CD14-positive monocyte (primary cell): ENCODE data around the gene PAGE1. TPM values are rescaled to one million over a fixed set of nuclear protein-coding genes. Genes with fewer than 3 reads are reported as not detected.

Source experiments
- DNase-seq, 3 donors: peaks; one replicate each; pipeline ENCODE4 v3.0.0-alpha.2; 2011 to 2022
- H2AFZ ChIP-seq: 2 replicates; pipeline ENCODE4 v1.6.0; 2012; ENCODE audit warnings: mild to moderate bottlenecking, low read depth, low read length, inconsistent platforms; ENCODE audit not compliant: insufficient read depth, poor library complexity, severe bottlenecking
- H3K27ac ChIP-seq, 2 donors: 1 replicate in 1 of 2; 2 replicates in 1 of 2; pipeline ENCODE4 v1.5.1; 2012 to 2013; ENCODE audit warnings: low read length in 2 of 2, control low read depth in 1 of 2, inconsistent platforms in 1 of 2, low read depth in 1 of 2, mild to moderate bottlenecking in 1 of 2
- H3K27me3 ChIP-seq, 2 donors: one replicate each; pipeline versions ENCODE4 v1.6.0 to v1.6.1; 2011 to 2013; ENCODE audit warnings: low read length in 2 of 2; ENCODE audit not compliant: control insufficient read depth in 2 of 2, insufficient read depth in 2 of 2
- H3K36me3 ChIP-seq, 2 donors: replicated peaks in 1 of 2; 1 replicate in 1 of 2; 2 replicates in 1 of 2; pipeline versions ENCODE4 v1.5.1 to v1.6.1; 2012 to 2013; ENCODE audit warnings: low read length in 2 of 2, control low read depth in 1 of 2, inconsistent platforms in 1 of 2, mild to moderate bottlenecking in 1 of 2; ENCODE audit not compliant: insufficient read depth in 2 of 2, control insufficient read depth in 1 of 2
- H3K4me1 ChIP-seq, 2 donors: 1 replicate in 1 of 2; 2 replicates in 1 of 2; pipeline versions ENCODE4 v1.5.1 to v1.6.1; 2012 to 2013; ENCODE audit warnings: low read length in 2 of 2, control low read depth in 1 of 2, inconsistent platforms in 1 of 2, mild to moderate bottlenecking in 1 of 2, moderate library complexity in 1 of 2; ENCODE audit not compliant: insufficient read depth in 2 of 2, control insufficient read depth in 1 of 2
- H3K4me2 ChIP-seq: replicated peaks from 2 replicates; pipeline ENCODE3; 2012; ENCODE audit warnings: low read length, moderate library complexity, mild to moderate bottlenecking; ENCODE audit not compliant: poor library complexity, severe bottlenecking; ENCODE audit errors: extremely low read depth
- H3K4me3 ChIP-seq, 3 experiments: fragments of 200-600 bp in 1 of 3; sonication (generic) in 1 of 3; replicated peaks in 1 of 3; 1 replicate in 2 of 3; 2 replicates in 1 of 3; pipeline ENCODE4 v1.5.1; 2011 to 2013; ENCODE audit warnings: low read length in 3 of 3, mild to moderate bottlenecking in 3 of 3, control low read depth in 2 of 3, low read depth in 2 of 3, inconsistent platforms in 1 of 3, moderate library complexity in 1 of 3
- H3K79me2 ChIP-seq: 2 replicates; pipeline ENCODE4 v1.6.0; 2012; ENCODE audit warnings: mild to moderate bottlenecking, control low read depth, inconsistent platforms, low read length, moderate library complexity; ENCODE audit not compliant: insufficient read depth
- H3K9ac ChIP-seq: 2 replicates; pipeline ENCODE4 v1.6.0; 2017; ENCODE audit warnings: low read length, mild to moderate bottlenecking; ENCODE audit not compliant: insufficient read depth, poor library complexity, severe bottlenecking
- H3K9me3 ChIP-seq, 2 donors: replicated peaks in 1 of 2; 1 replicate in 1 of 2; 2 replicates in 1 of 2; pipeline versions ENCODE4 v1.5.1 to v1.6.1; 2012 to 2013; ENCODE audit warnings: low read length in 2 of 2, control low read depth in 1 of 2; ENCODE audit not compliant: control insufficient read depth in 1 of 2, insufficient read depth in 1 of 2
- H4K20me1 ChIP-seq: 2 replicates; pipeline ENCODE4 v1.6.0; 2012; ENCODE audit warnings: mild to moderate bottlenecking, low read length, control low read depth, moderate library complexity; ENCODE audit not compliant: insufficient read depth
- H3K27ac Mint-ChIP-seq, 7 donors: one replicate each; pipeline ENCODE4 v1.8.0; 2020; ENCODE audit warnings: mild to moderate bottlenecking in 7 of 7, mixed read lengths in 7 of 7, moderate library complexity in 6 of 7, inconsistent platforms in 2 of 7
- H3K27me3 Mint-ChIP-seq, 3 donors: one replicate each; pipeline ENCODE4 v1.8.0; 2021 to 2022; ENCODE audit warnings: low read depth in 3 of 3, mild to moderate bottlenecking in 3 of 3, mixed read lengths in 3 of 3, moderate library complexity in 3 of 3, inconsistent platforms in 1 of 3
- H3K36me3 Mint-ChIP-seq, 2 donors: one replicate each; pipeline ENCODE4 v1.8.0; 2020; ENCODE audit warnings: mixed read lengths in 2 of 2, inconsistent platforms in 1 of 2, mild to moderate bottlenecking in 1 of 2
- H3K4me1 Mint-ChIP-seq: one replicate; pipeline ENCODE4 v1.8.0; 2020; ENCODE audit warnings: mild to moderate bottlenecking, mixed read lengths
- H3K4me3 Mint-ChIP-seq, 2 donors: one replicate each; pipeline ENCODE4 v1.8.0; 2020; ENCODE audit warnings: mild to moderate bottlenecking in 2 of 2, mixed read lengths in 2 of 2, moderate library complexity in 1 of 2
- H3K9me3 Mint-ChIP-seq, 7 donors: one replicate each; pipeline ENCODE4 v1.8.0; 2020 to 2022; ENCODE audit warnings: mixed read lengths in 7 of 7, mild to moderate bottlenecking in 6 of 7, moderate library complexity in 6 of 7, inconsistent platforms in 2 of 7
- whole genome bisulfite sequencing: methylation state at CpG from one replicate; pipeline ENCODE4 v1.1.5; 2013; ENCODE audit warnings: missing lambda C conversion rate; ENCODE audit not compliant: insufficient coverage; 5-methylcytosine and 5-hydroxymethylcytosine counted together
- intact Hi-C, 2 donors: fragments of 100-400 bp; cut with micrococcal nuclease; formaldehyde crosslinking; loops; one replicate each; pipeline versions ENCODE4 v1.15.0 to v1.15.1; 2023
- polyA plus RNA-seq, 3 donors: library from polyadenylated mRNA; depleted of rRNA in 1 of 3; unstranded in 2 of 3; stranded (reverse) in 1 of 3; fragments of 300-500 nt in 2 of 3; fragments of >200 nt in 1 of 3; fragmentation: Illumina TruSeq in 2 of 3; gene quantifications; 1 replicate in 2 of 3; 2 replicates in 1 of 3; pipeline ENCODE4 v1.2.3, GENCODE V29; 2012 to 2021
- TF ChIP-seq, protein P1 (sequence below): fragments of 200-600 bp; IDR thresholded peaks from one replicate; pipeline ENCODE4 v1.8.0; 2022; ENCODE audit warnings: antibody characterized with exemption, mild to moderate bottlenecking

The PAGE1 gene
- polyA plus RNA-seq, 3 donors: not detected

DNA sequence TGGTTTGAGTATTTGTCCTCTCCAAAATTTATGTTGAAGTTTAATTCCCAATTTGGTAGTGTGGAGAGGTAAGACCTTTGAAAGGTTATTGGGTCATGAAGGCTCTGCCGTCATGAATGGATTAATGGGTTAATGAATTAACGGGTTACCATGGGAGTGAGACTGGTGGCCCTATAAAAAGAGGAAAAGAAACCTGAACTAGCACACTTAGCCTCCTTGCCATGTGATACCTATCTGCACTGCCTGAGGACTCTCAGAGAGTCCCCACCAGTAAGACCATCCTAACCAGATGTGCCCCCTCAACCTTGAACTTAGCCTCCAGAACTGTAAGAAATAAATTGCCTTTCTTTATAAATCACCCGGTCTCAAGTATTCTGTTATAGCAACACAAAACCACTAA is 39.3 kb downstream of the PAGE1 start:
- no peak overlapping the region for H3K4me3 ChIP-seq
- Mint-ChIP-seq H3K4me1 (no peaks in the 10 kb centered on the region), H3K27ac (no peak overlapping the region), H3K36me3 (no peaks in the 10 kb centered on the region), H3K27me3 (peaks cover 3 to 10% (median 4%) of the 10 kb centered on the region in 3 donors), H3K4me3 (no peak overlapping the region), H3K9me3 (peaks cover 0 to 2% (median 0%) of the 10 kb centered on the region in 7 donors)
- no peaks in the 10 kb centered on the region for H3K4me1 ChIP-seq
- no peak overlapping the region for H2AFZ ChIP-seq
- no CpG with 5 or more reads among the region's 3 CpGs for WGBS
- TF ChIP-seq, protein P1, sequence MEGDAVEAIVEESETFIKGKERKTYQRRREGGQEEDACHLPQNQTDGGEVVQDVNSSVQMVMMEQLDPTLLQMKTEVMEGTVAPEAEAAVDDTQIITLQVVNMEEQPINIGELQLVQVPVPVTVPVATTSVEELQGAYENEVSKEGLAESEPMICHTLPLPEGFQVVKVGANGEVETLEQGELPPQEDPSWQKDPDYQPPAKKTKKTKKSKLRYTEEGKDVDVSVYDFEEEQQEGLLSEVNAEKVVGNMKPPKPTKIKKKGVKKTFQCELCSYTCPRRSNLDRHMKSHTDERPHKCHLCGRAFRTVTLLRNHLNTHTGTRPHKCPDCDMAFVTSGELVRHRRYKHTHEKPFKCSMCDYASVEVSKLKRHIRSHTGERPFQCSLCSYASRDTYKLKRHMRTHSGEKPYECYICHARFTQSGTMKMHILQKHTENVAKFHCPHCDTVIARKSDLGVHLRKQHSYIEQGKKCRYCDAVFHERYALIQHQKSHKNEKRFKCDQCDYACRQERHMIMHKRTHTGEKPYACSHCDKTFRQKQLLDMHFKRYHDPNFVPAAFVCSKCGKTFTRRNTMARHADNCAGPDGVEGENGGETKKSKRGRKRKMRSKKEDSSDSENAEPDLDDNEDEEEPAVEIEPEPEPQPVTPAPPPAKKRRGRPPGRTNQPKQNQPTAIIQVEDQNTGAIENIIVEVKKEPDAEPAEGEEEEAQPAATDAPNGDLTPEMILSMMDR: no peak
- H3K79me2 ChIP-seq: no peaks in the 10 kb centered on the region
- no peak overlapping the region for H3K4me2 ChIP-seq
- H3K36me3 ChIP-seq: no peaks in the 10 kb centered on the region
- H4K20me1 ChIP-seq: no peaks in the 10 kb centered on the region
- no peak overlapping the region for H3K27ac ChIP-seq
- no peaks in the 10 kb centered on the region for H3K9me3 ChIP-seq
- intact Hi-C loops: no loop called here
- no peaks in the 10 kb centered on the region for H3K27me3 ChIP-seq
- H3K9ac ChIP-seq: no peak overlapping the region
- no peak for DNase-seq

DNA sequence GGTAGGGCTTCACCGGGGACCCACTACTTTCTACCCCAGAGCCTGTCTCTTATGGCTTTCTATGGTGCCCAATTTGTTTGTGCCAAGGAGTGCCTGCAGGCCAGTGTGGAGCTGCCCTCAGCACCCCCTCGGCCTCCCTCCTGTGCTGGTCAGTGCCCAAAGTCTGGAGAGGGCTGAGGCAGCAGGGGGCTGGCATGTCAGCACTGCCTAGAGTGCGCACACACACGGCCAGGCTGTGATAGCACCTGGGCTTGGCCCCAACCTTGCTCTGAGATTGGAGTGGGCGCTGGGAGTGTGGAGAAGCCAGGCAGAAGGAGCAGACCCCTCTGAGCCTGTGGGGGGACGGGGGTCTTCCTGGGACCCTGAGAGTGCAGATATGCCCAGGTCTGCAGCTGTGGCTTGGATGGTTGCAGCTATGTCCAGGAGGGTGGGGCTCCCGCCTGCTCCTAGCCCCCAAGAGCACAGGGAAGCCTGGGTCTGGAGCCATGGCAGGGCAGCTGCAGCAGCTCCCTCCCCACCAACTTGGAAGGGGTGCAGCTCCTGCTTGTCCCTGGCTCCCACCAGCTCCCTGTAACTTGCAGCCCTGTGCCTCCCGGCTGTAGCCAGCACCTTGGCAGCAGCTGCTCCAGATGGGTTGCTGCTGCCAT is 50.7 kb downstream of the PAGE1 start:
- no peak overlapping the region for H3K27ac Mint-ChIP-seq
- WGBS: 100% methylated on average over 3 of the region's 8 CpGs
- H3K36me3 Mint-ChIP-seq: no peaks in the 10 kb centered on the region
- no peaks in the 10 kb centered on the region for H3K9me3 ChIP-seq
- no peak overlapping the region for H3K27ac ChIP-seq
- no peaks in the 10 kb centered on the region for H3K9me3 Mint-ChIP-seq
- H3K4me2 ChIP-seq: no peak overlapping the region
- no peak overlapping the region for H3K4me3 Mint-ChIP-seq
- H3K27me3 Mint-ChIP-seq: peaks cover 1 to 8% (median 2%) of the 10 kb centered on the region in 3 donors
- no peaks in the 10 kb centered on the region for H3K79me2 ChIP-seq
- H3K4me1 ChIP-seq: no peaks in the 10 kb centered on the region
- H3K4me3 ChIP-seq: no peak overlapping the region
- no peaks in the 10 kb centered on the region for H3K27me3 ChIP-seq
- no peak overlapping the region for H2AFZ ChIP-seq
- H3K9ac ChIP-seq: no peak overlapping the region
- TF ChIP-seq, protein P1: no peak
- H3K36me3 ChIP-seq: no peaks in the 10 kb centered on the region
- no peak for DNase-seq
- H3K4me1 Mint-ChIP-seq: no peaks in the 10 kb centered on the region
- H4K20me1 ChIP-seq: no peaks in the 10 kb centered on the region
- intact Hi-C loops: no loop called here

Other genes with a start within 250 kb of the PAGE1 start
- not detected for gene GAGE12C, start 163.8 kb downstream of the PAGE1 start, polyA plus RNA-seq
- gene GAGE12D, start 154.3 kb downstream of the PAGE1 start, polyA plus RNA-seq: not detected
- gene GAGE12E, start 144.7 kb downstream of the PAGE1 start, polyA plus RNA-seq: not detected
- not detected for gene GAGE12F, start 135.1 kb downstream of the PAGE1 start, polyA plus RNA-seq
- not detected for gene GAGE12G, start 125.6 kb downstream of the PAGE1 start, polyA plus RNA-seq
- gene GAGE12H, start 116.0 kb downstream of the PAGE1 start, polyA plus RNA-seq: not detected
- not detected for gene GAGE2A, start 106.5 kb downstream of the PAGE1 start, polyA plus RNA-seq
- not detected for gene GAGE1, start 97.0 kb downstream of the PAGE1 start, polyA plus RNA-seq
- gene PAGE4, start 133.3 kb upstream of the PAGE1 start, polyA plus RNA-seq: not detected
- under 1 TPM; 0.16 to 0.97 (median 0.23) TPM for gene USP27X, start 183.5 kb upstream of the PAGE1 start, polyA plus RNA-seq
- 1 to 10 TPM; 4.1 to 4.2 (median 4.1) TPM for gene CLCN5, start 226.6 kb upstream of the PAGE1 start, polyA plus RNA-seq